ENCODE data around the gene MOB3B.

- TF ChIP-seq, protein P1, sequence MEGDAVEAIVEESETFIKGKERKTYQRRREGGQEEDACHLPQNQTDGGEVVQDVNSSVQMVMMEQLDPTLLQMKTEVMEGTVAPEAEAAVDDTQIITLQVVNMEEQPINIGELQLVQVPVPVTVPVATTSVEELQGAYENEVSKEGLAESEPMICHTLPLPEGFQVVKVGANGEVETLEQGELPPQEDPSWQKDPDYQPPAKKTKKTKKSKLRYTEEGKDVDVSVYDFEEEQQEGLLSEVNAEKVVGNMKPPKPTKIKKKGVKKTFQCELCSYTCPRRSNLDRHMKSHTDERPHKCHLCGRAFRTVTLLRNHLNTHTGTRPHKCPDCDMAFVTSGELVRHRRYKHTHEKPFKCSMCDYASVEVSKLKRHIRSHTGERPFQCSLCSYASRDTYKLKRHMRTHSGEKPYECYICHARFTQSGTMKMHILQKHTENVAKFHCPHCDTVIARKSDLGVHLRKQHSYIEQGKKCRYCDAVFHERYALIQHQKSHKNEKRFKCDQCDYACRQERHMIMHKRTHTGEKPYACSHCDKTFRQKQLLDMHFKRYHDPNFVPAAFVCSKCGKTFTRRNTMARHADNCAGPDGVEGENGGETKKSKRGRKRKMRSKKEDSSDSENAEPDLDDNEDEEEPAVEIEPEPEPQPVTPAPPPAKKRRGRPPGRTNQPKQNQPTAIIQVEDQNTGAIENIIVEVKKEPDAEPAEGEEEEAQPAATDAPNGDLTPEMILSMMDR (IDR thresholded peaks at IDR 0.05; ENCODE audit: low read depth, low read length, poor library complexity, severe bottlenecking) = no peak
- no peak for TF ChIP-seq EZH2phosphoT487 (IDR thresholded peaks at IDR 0.05; ENCODE audit: borderline replicate concordance, low read length)
These were observed 187.9 kb downstream of the MOB3B start for GRCh38 chr9:27341545-27342294.
